Hematopoietic multipotent progenitor cell treated with erythropoietin and hydrocortisone succinate and interleukin-3 and kit ligand, for 6 days (in vitro differentiated cells): ENCODE data around the gene RPL36AL.

ENCODE experiments used
- DNase-seq: peaks from one replicate; pipeline ENCODE4 v3.0.0-alpha.2; 2015

The RPL36AL gene

DNA sequence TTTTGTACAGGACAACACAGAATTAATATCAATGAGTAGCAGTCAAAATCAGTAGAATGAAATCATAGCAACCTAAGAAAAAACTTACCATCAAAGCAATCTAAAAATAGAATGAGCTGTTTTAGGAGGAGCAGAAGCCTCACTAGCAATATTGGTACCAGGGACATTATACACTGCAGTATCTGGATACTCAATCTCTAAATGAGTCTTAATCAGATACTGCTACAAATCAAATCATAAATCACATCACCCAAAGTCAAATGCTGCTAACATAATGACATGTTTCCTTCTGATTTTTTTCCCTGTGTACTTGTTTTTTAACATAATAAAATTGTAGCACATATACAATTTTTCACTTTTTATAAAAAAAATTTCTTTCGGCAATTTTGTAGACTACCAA lies 42.3 kb downstream of the RPL36AL start:
- no peak for DNase-seq

DNA sequence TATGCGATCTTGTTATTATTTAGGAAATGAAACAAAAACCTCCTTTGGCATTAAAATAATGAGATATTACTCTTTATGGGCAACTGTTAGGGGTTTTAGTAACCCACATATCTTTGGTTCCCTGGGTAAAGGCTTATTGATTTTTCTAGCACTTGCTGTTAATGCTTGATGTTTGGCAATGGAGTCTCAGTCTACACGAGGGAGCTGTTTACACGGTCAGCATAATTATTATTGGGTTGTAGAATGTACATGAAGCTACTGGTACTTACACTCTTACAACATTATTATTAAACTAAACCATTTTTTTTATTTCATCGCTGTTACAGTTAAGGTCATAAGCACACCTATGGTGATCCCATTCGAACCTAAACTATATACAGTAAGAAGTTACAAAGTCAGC lies 46.4 kb downstream of the RPL36AL start:
- DNase-seq = no peak

DNA sequence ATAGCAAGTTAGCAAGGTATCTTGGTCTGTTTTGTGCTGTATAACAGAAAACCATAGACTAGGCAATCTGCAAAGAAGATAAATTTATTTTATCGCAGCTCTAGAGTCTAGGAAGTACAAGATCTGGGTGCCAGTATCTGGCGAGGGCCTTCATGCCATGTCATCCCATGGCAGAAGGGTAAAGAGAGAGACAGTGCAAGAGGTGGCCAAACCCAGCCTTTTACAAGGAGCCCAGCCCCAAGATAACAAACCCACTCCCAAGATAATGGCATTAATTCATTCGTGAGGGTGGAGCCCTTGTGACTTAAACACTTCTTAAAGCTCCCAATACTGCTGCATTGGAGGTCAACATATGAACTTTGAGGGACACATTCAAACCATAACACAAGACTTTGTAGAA lies 51.1 kb downstream of the RPL36AL start:
- DNase-seq = peak; percentile 64
